ENCODE results near the gene CPVL. TPM values are rescaled to one million over a fixed set of nuclear protein-coding genes. Genes with fewer than 3 reads are reported as not detected.

The CPVL gene
- total and polyA plus RNA-seq, 8 donors, result 1.6 to 25.6 (median 2.9) TPM

DNA sequence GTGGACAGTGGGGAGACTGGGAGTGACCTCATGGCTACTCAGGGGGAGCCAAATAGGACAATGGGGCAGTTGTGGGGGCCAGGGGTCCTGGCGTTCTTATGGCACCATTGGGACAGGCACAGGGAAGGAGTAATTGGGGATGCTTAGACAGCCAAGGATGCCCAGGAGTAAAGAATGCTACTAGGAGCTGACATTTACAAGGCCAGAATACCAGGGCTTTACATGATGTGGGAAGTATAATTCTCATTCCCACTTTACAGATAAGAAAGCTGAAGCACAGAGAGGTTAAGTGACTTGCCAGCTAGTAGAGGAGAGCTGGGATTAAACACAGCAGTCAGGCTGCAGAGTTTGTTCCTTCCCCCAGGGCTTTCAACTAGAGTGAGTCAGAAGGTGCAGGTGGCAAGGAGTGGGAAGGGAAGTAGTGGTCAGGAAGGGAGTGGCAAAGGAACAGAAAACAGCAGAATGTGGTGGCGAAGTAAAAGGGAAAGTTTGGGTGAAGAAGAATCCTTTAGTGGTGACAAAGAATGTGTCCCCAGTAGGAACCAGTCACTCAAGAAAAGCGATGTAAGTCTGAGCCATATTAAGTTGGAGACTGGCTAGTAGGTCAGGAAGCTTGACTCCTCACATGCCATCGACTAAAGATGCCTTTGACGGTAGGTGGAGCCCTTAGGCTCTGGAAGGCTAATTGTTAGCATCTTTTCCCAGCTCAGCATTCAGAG is 32.8 kb downstream of the CPVL start:
- FAIRE-seq (no peak), ATAC-seq (peak in 3 of 4 donors; percentile 70 to 72 (median 70)), DNase-seq (peak in 1 of 6 donors; percentile 31)
- intact Hi-C loops (cut with DNase I), result loop anchor here in 2 of 3 donors (10.0 kb wide), 1 partner anchor 291 kb away; no protein-coding TSS in a partner anchor
- H3K27me3 ChIP-seq, result no peaks in the 10 kb centered on the region
- peaks cover 0 to 7% (median 4%) of the 10 kb centered on the region in 3 donors for H3K4me1 ChIP-seq
- 47 to 56% methylated on average over 5 of the region's 5 CpGs for WGBS, 2 donors
- no peaks in the 10 kb centered on the region for H3K36me3 ChIP-seq
- TF ChIP-seq, protein P1, sequence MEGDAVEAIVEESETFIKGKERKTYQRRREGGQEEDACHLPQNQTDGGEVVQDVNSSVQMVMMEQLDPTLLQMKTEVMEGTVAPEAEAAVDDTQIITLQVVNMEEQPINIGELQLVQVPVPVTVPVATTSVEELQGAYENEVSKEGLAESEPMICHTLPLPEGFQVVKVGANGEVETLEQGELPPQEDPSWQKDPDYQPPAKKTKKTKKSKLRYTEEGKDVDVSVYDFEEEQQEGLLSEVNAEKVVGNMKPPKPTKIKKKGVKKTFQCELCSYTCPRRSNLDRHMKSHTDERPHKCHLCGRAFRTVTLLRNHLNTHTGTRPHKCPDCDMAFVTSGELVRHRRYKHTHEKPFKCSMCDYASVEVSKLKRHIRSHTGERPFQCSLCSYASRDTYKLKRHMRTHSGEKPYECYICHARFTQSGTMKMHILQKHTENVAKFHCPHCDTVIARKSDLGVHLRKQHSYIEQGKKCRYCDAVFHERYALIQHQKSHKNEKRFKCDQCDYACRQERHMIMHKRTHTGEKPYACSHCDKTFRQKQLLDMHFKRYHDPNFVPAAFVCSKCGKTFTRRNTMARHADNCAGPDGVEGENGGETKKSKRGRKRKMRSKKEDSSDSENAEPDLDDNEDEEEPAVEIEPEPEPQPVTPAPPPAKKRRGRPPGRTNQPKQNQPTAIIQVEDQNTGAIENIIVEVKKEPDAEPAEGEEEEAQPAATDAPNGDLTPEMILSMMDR (IDR thresholded peaks at IDR 0.05), result peak in 1 of 4 donors; percentile 10
- H3K27ac ChIP-seq, result no peak overlapping the region
- no peak overlapping the region for H3K4me3 ChIP-seq
- H3K9me3 ChIP-seq, result no peaks in the 10 kb centered on the region

- intact Hi-C loops (cut with DNase I), result loop anchor here in 2 of 3 donors (10.0 kb wide), 1 partner anchor 292 kb away; no protein-coding TSS in a partner anchor
- no peak overlapping the region for H3K4me3 ChIP-seq
- no peaks in the 10 kb centered on the region for H3K36me3 ChIP-seq
- DNase-seq (no peak), ATAC-seq (no peak), FAIRE-seq (no peak)
- H3K4me1 ChIP-seq, result peaks cover 0 to 7% (median 4%) of the 10 kb centered on the region in 3 donors
- H3K9me3 ChIP-seq, result no peaks in the 10 kb centered on the region
- no peak overlapping the region for H3K27ac ChIP-seq
- TF ChIP-seq, protein P1 (IDR thresholded peaks at IDR 0.05), result no peak
- no peaks in the 10 kb centered on the region for H3K27me3 ChIP-seq
- WGBS, 2 donors, result 63 to 64% methylated on average over 4 of the region's 4 CpGs
Measured at GRCh38 chr7:29112721-29113120, 33.6 kb downstream of the CPVL start.

GRCh38 chr7:29109899-29110298 is 36.4 kb downstream of the CPVL start:
- Histone ChIP-seq H3K4me3 (no peak overlapping the region), H3K27me3 (no peaks in the 10 kb centered on the region), H3K27ac (no peak overlapping the region), H3K9me3 (no peaks in the 10 kb centered on the region), H3K4me1 (no peaks in the 10 kb centered on the region), H3K36me3 (no peaks in the 10 kb centered on the region)
- ATAC-seq (peak in 2 of 4 donors; percentile 28 to 47), DNase-seq (no peak), FAIRE-seq (no peak)
- intact Hi-C loops (cut with DNase I), result loop anchor here in 2 of 3 donors (5.0 to 10.0 kb wide), 3 partner anchors 155 to 295 kb away; partner anchors contain the start of gene TRIL (in 1 of the 2)
- WGBS, 2 donors, result 79 to 82% methylated on average over 2 of the region's 2 CpGs
- TF ChIP-seq, protein P1 (IDR thresholded peaks at IDR 0.05), result no peak

- FAIRE-seq, result no peak
- no peak for ATAC-seq
- Histone ChIP-seq H3K27ac (no peak overlapping the region), H3K27me3 (no peaks in the 10 kb centered on the region), H3K36me3 (no peaks in the 10 kb centered on the region), H3K4me1 (no peaks in the 10 kb centered on the region), H3K9me3 (no peaks in the 10 kb centered on the region), H3K4me3 (no peak overlapping the region)
- TF ChIP-seq, protein P1 (IDR thresholded peaks at IDR 0.05), result no peak
- no peak for DNase-seq
- intact Hi-C loops (cut with DNase I), result loop anchor here in 1 of 3 donors (5.0 to 10.0 kb wide), 2 partner anchors 155 to 187 kb away; partner anchors contain the start of gene TRIL
- WGBS, 2 donors, result 52 to 54% methylated on average over 3 of the region's 3 CpGs
Measured at GRCh38 chr7:29109358-29109757, 37.0 kb downstream of the CPVL start.

DNA sequence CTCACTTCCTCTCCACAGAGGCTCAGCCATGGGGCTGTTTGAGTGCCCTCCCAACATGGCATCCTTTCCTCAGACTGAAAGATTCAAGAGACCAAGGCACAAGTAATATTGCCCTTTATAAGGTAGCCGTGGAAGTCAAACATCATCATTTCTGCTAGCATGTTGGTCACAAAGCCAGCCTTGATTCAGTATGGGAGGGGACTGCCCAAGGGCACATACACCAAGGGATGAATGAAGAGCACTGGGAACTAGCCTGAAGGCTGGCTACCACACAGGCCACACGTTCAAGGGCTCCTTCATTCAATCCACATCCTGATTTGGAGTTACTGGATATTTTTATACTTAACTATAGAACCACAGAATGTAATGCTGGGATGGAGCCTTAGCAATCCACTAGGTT is 39.3 kb downstream of the CPVL start:
- no peak for FAIRE-seq
- TF ChIP-seq, protein P1 (IDR thresholded peaks at IDR 0.05), result no peak
- no peaks in the 10 kb centered on the region for H3K36me3 ChIP-seq
- ATAC-seq, result no peak
- peaks cover 0 to 6% (median 0%) of the 10 kb centered on the region in 3 donors for H3K4me1 ChIP-seq
- no peak for DNase-seq
- 79 to 88% methylated on average over 2 of the region's 2 CpGs for WGBS, 2 donors
- intact Hi-C loops (cut with DNase I), result loop anchor here in 1 of 3 donors (5.0 to 10.0 kb wide), 2 partner anchors 152 to 185 kb away; partner anchors contain the start of gene TRIL
- no peaks in the 10 kb centered on the region for H3K27me3 ChIP-seq
- no peak overlapping the region for H3K27ac ChIP-seq
- H3K4me3 ChIP-seq, result no peak overlapping the region
- H3K9me3 ChIP-seq, result no peaks in the 10 kb centered on the region
